GM19395 (cell line): ENCODE results near the gene NOTCH1.

Experiments used
- ATAC-seq: cut with Tn5 transposase; IDR thresholded peaks from one replicate; pipeline ENCODE4 v1.9.1; 2021; ENCODE audit warnings: mild to moderate bottlenecking, moderate library complexity; ENCODE audit not compliant: unreplicated experiment

Gene NOTCH1

GRCh38 chr9:136519263-136520052 is 26.4 kb downstream of the NOTCH1 start:
- no peak for ATAC-seq

GRCh38 chr9:136518623-136519022 is 27.2 kb downstream of the NOTCH1 start:
- no peak for ATAC-seq

GRCh38 chr9:136517950-136518349 is 27.9 kb downstream of the NOTCH1 start:
- ATAC-seq: no peak

- ATAC-seq: no peak
Measured at GRCh38 chr9:136517012-136517743, 28.7 kb downstream of the NOTCH1 start.

- ATAC-seq: no peak
Measured at GRCh38 chr9:136516191-136516654, 29.6 kb downstream of the NOTCH1 start.

GRCh38 chr9:136515276-136515675 is 30.6 kb downstream of the NOTCH1 start:
- ATAC-seq: no peak

GRCh38 chr9:136514022-136514714 is 31.7 kb downstream of the NOTCH1 start:
- ATAC-seq: no peak

- no peak for ATAC-seq
Measured at GRCh38 chr9:136513191-136513590, 32.7 kb downstream of the NOTCH1 start.

GRCh38 chr9:136512651-136513071 is 33.2 kb downstream of the NOTCH1 start:
- ATAC-seq: no peak

- ATAC-seq: no peak
Measured at GRCh38 chr9:136511670-136512592, 33.9 kb downstream of the NOTCH1 start.

GRCh38 chr9:136511144-136511669 is 34.6 kb downstream of the NOTCH1 start:
- ATAC-seq: no peak

GRCh38 chr9:136510561-136510960 is 35.3 kb downstream of the NOTCH1 start:
- no peak for ATAC-seq

- ATAC-seq: no peak
Measured at GRCh38 chr9:136509549-136509948, 36.3 kb downstream of the NOTCH1 start.

GRCh38 chr9:136508729-136509500 is 36.9 kb downstream of the NOTCH1 start:
- ATAC-seq: no peak

GRCh38 chr9:136507992-136508375 is 37.9 kb downstream of the NOTCH1 start:
- ATAC-seq: no peak

- ATAC-seq: no peak
Measured at GRCh38 chr9:136507221-136507991, 38.4 kb downstream of the NOTCH1 start.

- no peak for ATAC-seq
Measured at GRCh38 chr9:136506425-136506824, 39.4 kb downstream of the NOTCH1 start.
